GM12891 (cell line): ENCODE measurements around the gene NR6A1.

Experiments used
- PAX5 ChIP-seq: IDR thresholded peaks from 2 replicates; pipeline ENCODE4 v1.6.1; 2011; ENCODE audit warnings: low read length, moderate library complexity, mild to moderate bottlenecking; ENCODE audit not compliant: insufficient read depth, severe bottlenecking
- POLR2A ChIP-seq: IDR thresholded peaks from 2 replicates; pipeline ENCODE4 v1.6.1; 2011; ENCODE audit warnings: low read depth, low read length, control low read depth
- POLR2AphosphoS5 ChIP-seq: IDR thresholded peaks from 2 replicates; pipeline ENCODE4 v1.6.1; 2011; ENCODE audit warnings: low read depth, low read length, control low read depth
- TAF1 ChIP-seq: IDR thresholded peaks from 2 replicates; pipeline ENCODE4 v1.6.1; 2011; ENCODE audit warnings: low read depth, low read length, control low read depth

DNA sequence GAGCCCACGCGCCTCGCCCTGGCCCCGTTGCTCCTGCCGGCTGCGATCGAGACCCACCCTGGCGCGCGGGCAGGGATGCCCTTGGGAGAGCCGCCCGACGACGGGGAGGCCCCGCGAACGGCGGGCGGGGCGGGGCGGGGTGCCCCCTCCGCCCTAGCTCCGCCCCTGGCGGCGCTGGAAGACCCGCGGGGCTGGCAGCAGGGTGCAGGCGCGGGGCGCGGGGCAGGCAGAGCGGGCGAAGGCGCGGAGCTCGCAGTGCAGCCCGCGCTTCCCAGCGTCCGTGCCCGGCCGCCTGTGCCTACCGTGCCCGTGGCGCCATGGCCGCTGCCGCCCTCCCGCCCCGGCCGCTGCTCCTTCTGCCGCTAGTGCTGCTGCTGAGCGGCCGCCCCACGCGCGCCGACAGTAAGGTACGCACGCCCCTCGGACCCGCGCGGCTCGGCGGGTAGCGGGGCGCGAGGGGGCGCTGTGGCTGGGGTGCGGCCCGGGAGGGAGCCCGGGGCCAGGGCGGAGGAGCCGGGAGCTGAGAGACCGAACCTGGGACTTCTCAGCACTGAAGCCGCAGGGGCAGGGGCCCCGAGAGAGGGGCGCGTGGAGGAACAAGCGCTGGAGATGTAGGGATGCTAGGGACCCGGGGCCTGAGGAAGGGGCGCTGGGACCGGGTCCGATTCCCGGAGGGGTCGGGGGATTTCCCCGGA lies 6.0 kb upstream of the NR6A1 start, which contains the start of gene OLFML2A:
- TF ChIP-seq TAF1 (no peak), POLR2A (no peak), POLR2AphosphoS5 (no peak), PAX5 (no peak)
